HCT116 (cell line): ENCODE data around the gene SDK2.

Source experiments
- CTCF ChIP-seq, 3 experiments: fragments of 200-600 bp in 1 of 3; sonication (generic) in 1 of 3; IDR thresholded peaks in 2 of 3; conservative IDR thresholded peaks in 1 of 3; 2 replicates each; pipeline ENCODE4 v1.5.1; 2012 to 2017; ENCODE audit warnings: low read depth in 2 of 3, low read length in 2 of 3, antibody characterized with exemption in 1 of 3, borderline replicate concordance in 1 of 3, control low read depth in 1 of 3, mild to moderate bottlenecking in 1 of 3, mixed read lengths in 1 of 3, mixed run types in 1 of 3, moderate library complexity in 1 of 3; ENCODE audit not compliant: insufficient read depth in 1 of 3
- EGR1 ChIP-seq: IDR thresholded peaks from 2 replicates; pipeline ENCODE4 v1.6.1; 2012; ENCODE audit warnings: low read depth
- EZH2 ChIP-seq: fragments of 200-600 bp; sonication (generic); IDR thresholded peaks from 2 replicates; pipeline ENCODE4 v1.6.1; 2017; ENCODE audit warnings: antibody characterized with exemption, mixed run types
- EZH2phosphoT487 ChIP-seq: fragments of 200-600 bp; IDR thresholded peaks from 2 replicates; pipeline ENCODE4 v1.6.1; 2018; ENCODE audit warnings: antibody characterized with exemption, borderline replicate concordance
- JUND ChIP-seq: IDR thresholded peaks from 2 replicates; pipeline ENCODE4 v1.6.1; 2012
- MAX ChIP-seq: IDR thresholded peaks from 2 replicates; pipeline ENCODE4 v1.6.1; 2012
- POLR2A ChIP-seq: IDR thresholded peaks from 2 replicates; pipeline ENCODE4 v1.7.0; 2011; ENCODE audit warnings: borderline replicate concordance; ENCODE audit not compliant: insufficient read depth, insufficient read length; ENCODE audit errors: extremely low read depth
- POLR2AphosphoS5 ChIP-seq: IDR thresholded peaks from 2 replicates; pipeline ENCODE4 v1.6.1; 2011; ENCODE audit warnings: mild to moderate bottlenecking, low read depth, low read length, moderate library complexity
- RAD21 ChIP-seq: IDR thresholded peaks from 2 replicates; pipeline ENCODE4 v1.6.1; 2012; ENCODE audit warnings: low read depth, mild to moderate bottlenecking
- SIN3A ChIP-seq: IDR thresholded peaks from 2 replicates; pipeline ENCODE4 v1.6.1; 2012; ENCODE audit warnings: low read depth
- SP1 ChIP-seq: IDR thresholded peaks from 2 replicates; pipeline ENCODE4 v1.6.1; 2012; ENCODE audit warnings: low read depth
- ZBTB33 ChIP-seq: IDR thresholded peaks from 2 replicates; pipeline ENCODE4 v1.6.1; 2011; ENCODE audit warnings: mild to moderate bottlenecking, low read length, moderate library complexity; ENCODE audit not compliant: insufficient replicate concordance; ENCODE audit errors: extremely low read depth
- ZFX ChIP-seq: fragments of 450-650 bp; IDR thresholded peaks from 2 replicates; pipeline ENCODE4 v1.6.1; 2017
- ZNF274 ChIP-seq: fragments of 200-500 bp; sonication (Bioruptor generic); IDR thresholded peaks from 2 replicates; pipeline ENCODE4 v1.6.1; 2014; ENCODE audit warnings: mild to moderate bottlenecking, low read depth, low read length, inconsistent platforms

- TF ChIP-seq CTCF (IDR thresholded peaks at IDR 0.05 in 2 of 3, conservative IDR thresholded peaks at IDR 0.05 in 1 of 3; ENCODE audit: borderline replicate concordance in 1 of 3, insufficient read depth in 1 of 3, low read depth in 2 of 3, low read length in 2 of 3) (no peak), MAX (no peak), ZBTB33 (no peak), POLR2A (no peak), POLR2AphosphoS5 (no peak), EZH2phosphoT487 (no peak), RAD21 (no peak), EGR1 (no peak), ZNF274 (no peak), EZH2 (no peak), SP1 (no peak), JUND (no peak), ZFX (no peak), SIN3A (no peak)
These were observed 181.4 kb downstream of the SDK2 start for GRCh38 chr17:73462823-73463222.
